Measurements from ENCODE around the gene CFAP61.

DNA sequence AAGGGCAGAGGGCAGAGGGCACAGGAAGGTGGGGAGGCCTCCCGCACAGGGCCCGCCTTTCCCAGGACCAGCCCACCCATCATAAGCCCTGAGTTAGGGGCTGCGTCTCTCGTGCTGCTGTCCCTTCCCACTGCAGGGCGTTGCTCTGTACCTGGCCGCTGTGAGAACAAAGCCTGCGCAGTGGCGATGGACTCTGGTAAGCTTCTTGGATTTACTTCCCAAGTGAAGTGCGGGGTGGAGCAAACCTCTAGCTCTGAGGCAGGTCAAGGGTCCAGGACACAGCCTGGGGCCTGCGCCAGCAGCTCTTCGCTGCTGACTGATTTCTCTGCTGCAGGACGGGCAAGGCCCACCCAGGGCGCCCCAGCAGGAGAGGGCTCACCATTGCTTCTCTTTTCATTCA, 339.4 kb downstream of the CFAP61 start:
- TF ChIP-seq ZNF146 (CRISPR knock-in tag; IDR thresholded peaks at IDR 0.05; ENCODE audit: unreplicated experiment) (no peak), ZNF23 (CRISPR knock-in tag; IDR thresholded peaks at IDR 0.05) (no peak), RBM25 (IDR thresholded peaks at IDR 0.05; ENCODE audit: low read depth, low read length, severe bottlenecking) (no peak), MAX (CRISPR knock-in tag; IDR thresholded peaks at IDR 0.05) (no peak), FOXP4 (CRISPR knock-in tag; IDR thresholded peaks at IDR 0.05; ENCODE audit: borderline replicate concordance) (no peak), CBFA2T3 (IDR thresholded peaks at IDR 0.05) (no peak)
- TF ChIP-seq, protein P1, sequence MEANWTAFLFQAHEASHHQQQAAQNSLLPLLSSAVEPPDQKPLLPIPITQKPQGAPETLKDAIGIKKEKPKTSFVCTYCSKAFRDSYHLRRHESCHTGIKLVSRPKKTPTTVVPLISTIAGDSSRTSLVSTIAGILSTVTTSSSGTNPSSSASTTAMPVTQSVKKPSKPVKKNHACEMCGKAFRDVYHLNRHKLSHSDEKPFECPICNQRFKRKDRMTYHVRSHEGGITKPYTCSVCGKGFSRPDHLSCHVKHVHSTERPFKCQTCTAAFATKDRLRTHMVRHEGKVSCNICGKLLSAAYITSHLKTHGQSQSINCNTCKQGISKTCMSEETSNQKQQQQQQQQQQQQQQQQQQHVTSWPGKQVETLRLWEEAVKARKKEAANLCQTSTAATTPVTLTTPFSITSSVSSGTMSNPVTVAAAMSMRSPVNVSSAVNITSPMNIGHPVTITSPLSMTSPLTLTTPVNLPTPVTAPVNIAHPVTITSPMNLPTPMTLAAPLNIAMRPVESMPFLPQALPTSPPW (CRISPR knock-in tag; IDR thresholded peaks at IDR 0.05) = no peak
- TF ChIP-seq, protein P2, sequence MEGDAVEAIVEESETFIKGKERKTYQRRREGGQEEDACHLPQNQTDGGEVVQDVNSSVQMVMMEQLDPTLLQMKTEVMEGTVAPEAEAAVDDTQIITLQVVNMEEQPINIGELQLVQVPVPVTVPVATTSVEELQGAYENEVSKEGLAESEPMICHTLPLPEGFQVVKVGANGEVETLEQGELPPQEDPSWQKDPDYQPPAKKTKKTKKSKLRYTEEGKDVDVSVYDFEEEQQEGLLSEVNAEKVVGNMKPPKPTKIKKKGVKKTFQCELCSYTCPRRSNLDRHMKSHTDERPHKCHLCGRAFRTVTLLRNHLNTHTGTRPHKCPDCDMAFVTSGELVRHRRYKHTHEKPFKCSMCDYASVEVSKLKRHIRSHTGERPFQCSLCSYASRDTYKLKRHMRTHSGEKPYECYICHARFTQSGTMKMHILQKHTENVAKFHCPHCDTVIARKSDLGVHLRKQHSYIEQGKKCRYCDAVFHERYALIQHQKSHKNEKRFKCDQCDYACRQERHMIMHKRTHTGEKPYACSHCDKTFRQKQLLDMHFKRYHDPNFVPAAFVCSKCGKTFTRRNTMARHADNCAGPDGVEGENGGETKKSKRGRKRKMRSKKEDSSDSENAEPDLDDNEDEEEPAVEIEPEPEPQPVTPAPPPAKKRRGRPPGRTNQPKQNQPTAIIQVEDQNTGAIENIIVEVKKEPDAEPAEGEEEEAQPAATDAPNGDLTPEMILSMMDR (IDR thresholded peaks at IDR 0.05 in 2 of 3, conservative IDR thresholded peaks at IDR 0.05 in 1 of 3; ENCODE audit: insufficient read depth in 2 of 3, low read depth in 1 of 3, low read length in 3 of 3) = no peak
